Skeletal muscle cell (primary cell): ENCODE data around the gene SATB1.
"Not testable (repeated sequence)": the region's sequence is repeated elsewhere in the genome, so short reads cannot be mapped to it uniquely, and the experiment has no call there.

Source experiments
- DNase-seq: peaks from one replicate; pipeline ENCODE4 v3.0.0-alpha.2; 2010; ENCODE audit warnings: low read depth
- H3K4me3 ChIP-seq: 2 replicates; pipeline ENCODE4 v1.5.1; 2011; ENCODE audit warnings: low read depth, mild to moderate bottlenecking, control low read depth, low read length, moderate library complexity

The SATB1 gene

GRCh38 chr3:18369551-18370185 is 55.5 kb downstream of the SATB1 start:
- no peak for DNase-seq
- no peak overlapping the region for H3K4me3 ChIP-seq

- DNase-seq = no peak
Observed at GRCh38 chr3:18366258-18366657, 58.9 kb downstream of the SATB1 start.

GRCh38 chr3:18363338-18363737 is 61.8 kb downstream of the SATB1 start:
- DNase-seq = no peak
- H3K4me3 ChIP-seq = no peak overlapping the region

More at GRCh38 chr3:18366258-18366657, 58.9 kb downstream of the SATB1 start:
- H3K4me3 ChIP-seq = no peak overlapping the region

GRCh38 chr3:18357747-18358146 is 67.4 kb downstream of the SATB1 start:
- H3K4me3 ChIP-seq = no peak overlapping the region
- DNase-seq = no peak

- no peak for DNase-seq
- no peak overlapping the region for H3K4me3 ChIP-seq
Observed at GRCh38 chr3:18355832-18356231, 69.3 kb downstream of the SATB1 start.

GRCh38 chr3:18354701-18355100 is 70.4 kb downstream of the SATB1 start:
- no peak overlapping the region for H3K4me3 ChIP-seq
- DNase-seq = no peak

- no peak overlapping the region for H3K4me3 ChIP-seq
- DNase-seq = no peak
Observed at GRCh38 chr3:18351823-18352744, 73.1 kb downstream of the SATB1 start.

GRCh38 chr3:18351069-18351628 is 74.0 kb downstream of the SATB1 start:
- no peak overlapping the region for H3K4me3 ChIP-seq
- no peak for DNase-seq

GRCh38 chr3:18349197-18349798 is 75.8 kb downstream of the SATB1 start:
- DNase-seq = no peak
- H3K4me3 ChIP-seq = no peak overlapping the region

GRCh38 chr3:18346097-18346496 is 79.0 kb downstream of the SATB1 start:
- DNase-seq = no peak
- H3K4me3 ChIP-seq = no peak overlapping the region

GRCh38 chr3:18345015-18345367 is 80.1 kb downstream of the SATB1 start:
- DNase-seq = no peak
- no peak overlapping the region for H3K4me3 ChIP-seq

GRCh38 chr3:18344306-18345014 is 80.7 kb downstream of the SATB1 start:
- H3K4me3 ChIP-seq = no peak overlapping the region
- DNase-seq = no peak

- DNase-seq = no peak
- no peak overlapping the region for H3K4me3 ChIP-seq
Observed at GRCh38 chr3:18343809-18344208, 81.3 kb downstream of the SATB1 start.

- DNase-seq = no peak
- no peak overlapping the region for H3K4me3 ChIP-seq
Observed at GRCh38 chr3:18338827-18339514, 86.2 kb downstream of the SATB1 start.

GRCh38 chr3:18337231-18337630 is 87.9 kb downstream of the SATB1 start:
- no peak overlapping the region for H3K4me3 ChIP-seq
- DNase-seq = no peak

GRCh38 chr3:18334837-18335601 is 90.1 kb downstream of the SATB1 start:
- DNase-seq = no peak
- no peak overlapping the region for H3K4me3 ChIP-seq

- H3K4me3 ChIP-seq, DNase-seq: not testable (repeated sequence)
Observed at GRCh38 chr3:18330772-18331441, 94.2 kb downstream of the SATB1 start.

- no peak for DNase-seq
- no peak overlapping the region for H3K4me3 ChIP-seq
Observed at GRCh38 chr3:18308096-18308650, 117.0 kb downstream of the SATB1 start.
